Measurements from ENCODE around the gene SULT1B1.

Gene SULT1B1

GRCh38 chr4:69748173-69748572 is 12.2 kb downstream of the SULT1B1 start:
- DNase-seq: no peak

GRCh38 chr4:69744157-69744478 is 16.3 kb downstream of the SULT1B1 start:
- DNase-seq: no peak

- no peak for DNase-seq
Measured at GRCh38 chr4:69743476-69744156, 16.8 kb downstream of the SULT1B1 start.

- no peak for DNase-seq
Measured at GRCh38 chr4:69742596-69742995, 17.8 kb downstream of the SULT1B1 start.

- no peak for DNase-seq
Measured at GRCh38 chr4:69738872-69739271, 21.5 kb downstream of the SULT1B1 start.

- DNase-seq: no peak
Measured at GRCh38 chr4:69735119-69735518, 25.3 kb downstream of the SULT1B1 start.

- DNase-seq: no peak
Measured at GRCh38 chr4:69731847-69732246, 28.6 kb downstream of the SULT1B1 start.

GRCh38 chr4:69731241-69731640 is 29.2 kb downstream of the SULT1B1 start:
- no peak for DNase-seq

- no peak for DNase-seq
Measured at GRCh38 chr4:69730002-69730401, 30.4 kb downstream of the SULT1B1 start.

GRCh38 chr4:69727926-69728325 is 32.5 kb downstream of the SULT1B1 start:
- no peak for DNase-seq

- DNase-seq: no peak
Measured at GRCh38 chr4:69727426-69727825, 33.0 kb downstream of the SULT1B1 start.

- DNase-seq: no peak
Measured at GRCh38 chr4:69726971-69727370, 33.4 kb downstream of the SULT1B1 start.

- no peak for DNase-seq
Measured at GRCh38 chr4:69718396-69719271, 41.8 kb downstream of the SULT1B1 start.

- no peak for DNase-seq
Measured at GRCh38 chr4:69717778-69718177, 42.6 kb downstream of the SULT1B1 start.

- DNase-seq: no peak
Measured at GRCh38 chr4:69716654-69717053, 43.8 kb downstream of the SULT1B1 start.

GRCh38 chr4:69714086-69714485 is 46.3 kb downstream of the SULT1B1 start:
- DNase-seq: no peak

GRCh38 chr4:69713593-69713992 is 46.8 kb downstream of the SULT1B1 start:
- DNase-seq: no peak

GRCh38 chr4:69710580-69710979 is 49.8 kb downstream of the SULT1B1 start:
- DNase-seq: no peak

- DNase-seq: no peak
Measured at GRCh38 chr4:69708211-69708610, 52.2 kb downstream of the SULT1B1 start.

- DNase-seq: no peak
Measured at GRCh38 chr4:69707807-69708206, 52.6 kb downstream of the SULT1B1 start.

GRCh38 chr4:69702201-69702600 is 58.2 kb downstream of the SULT1B1 start:
- DNase-seq: no peak

GRCh38 chr4:69701696-69702095 is 58.7 kb downstream of the SULT1B1 start:
- no peak for DNase-seq

GRCh38 chr4:69697536-69698242 is 62.7 kb downstream of the SULT1B1 start:
- DNase-seq: no peak

GRCh38 chr4:69689599-69689998 is 70.8 kb downstream of the SULT1B1 start:
- DNase-seq: no peak

All from retina (tissue), 1 donor.